ENCODE measurements around the gene RAI1.

GRCh38 chr17:17842111-17842876 is 161.0 kb downstream of the RAI1 start:
- TF ChIP-seq EP300 (IDR thresholded peaks at IDR 0.05), result no peak
- TF ChIP-seq CTCF (IDR thresholded peaks at IDR 0.05), result no peak

All from suprapubic skin (tissue), 3 donors.